Subcutaneous preadipocyte (primary cell): ENCODE data around the gene KCNE2. TPM values are rescaled to one million over a fixed set of nuclear protein-coding genes. Genes with fewer than 3 reads are reported as not detected.

Experiments used
- total RNA-seq: library from RNA; depleted of rRNA; stranded (reverse); fragments of >200 nt; gene quantifications from 2 replicates; pipeline ENCODE4 v1.2.3, GENCODE V29; 2012

Gene KCNE2, protein sequence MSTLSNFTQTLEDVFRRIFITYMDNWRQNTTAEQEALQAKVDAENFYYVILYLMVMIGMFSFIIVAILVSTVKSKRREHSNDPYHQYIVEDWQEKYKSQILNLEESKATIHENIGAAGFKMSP
- not detected in 2 replicates for total RNA-seq

DNA sequence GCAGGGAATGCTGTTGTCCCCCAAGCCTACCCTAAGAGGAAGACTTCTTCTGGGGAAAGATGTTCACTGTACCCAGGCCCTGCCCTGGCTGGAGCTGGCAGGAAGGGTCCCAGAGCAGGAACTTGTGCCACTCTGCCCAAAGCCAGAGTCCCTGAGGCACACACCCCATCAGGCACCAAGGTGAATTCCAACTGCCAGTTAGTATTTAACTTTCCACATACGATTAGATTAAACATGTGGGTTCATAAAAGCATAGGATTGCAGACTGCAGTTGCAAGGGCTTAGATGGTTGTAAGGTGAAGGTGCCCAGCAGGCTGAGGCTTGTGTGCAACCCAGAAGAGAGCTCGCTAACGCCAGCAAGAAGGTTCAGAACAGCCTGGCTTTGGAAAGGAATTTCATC lies at the start of gene KCNE2:
KCNE2 (plus strand) TSS at position 274 of the 400 bp plus-strand sequence. CDS start 6,473 bp downstream, outside the sequence.

DNA sequence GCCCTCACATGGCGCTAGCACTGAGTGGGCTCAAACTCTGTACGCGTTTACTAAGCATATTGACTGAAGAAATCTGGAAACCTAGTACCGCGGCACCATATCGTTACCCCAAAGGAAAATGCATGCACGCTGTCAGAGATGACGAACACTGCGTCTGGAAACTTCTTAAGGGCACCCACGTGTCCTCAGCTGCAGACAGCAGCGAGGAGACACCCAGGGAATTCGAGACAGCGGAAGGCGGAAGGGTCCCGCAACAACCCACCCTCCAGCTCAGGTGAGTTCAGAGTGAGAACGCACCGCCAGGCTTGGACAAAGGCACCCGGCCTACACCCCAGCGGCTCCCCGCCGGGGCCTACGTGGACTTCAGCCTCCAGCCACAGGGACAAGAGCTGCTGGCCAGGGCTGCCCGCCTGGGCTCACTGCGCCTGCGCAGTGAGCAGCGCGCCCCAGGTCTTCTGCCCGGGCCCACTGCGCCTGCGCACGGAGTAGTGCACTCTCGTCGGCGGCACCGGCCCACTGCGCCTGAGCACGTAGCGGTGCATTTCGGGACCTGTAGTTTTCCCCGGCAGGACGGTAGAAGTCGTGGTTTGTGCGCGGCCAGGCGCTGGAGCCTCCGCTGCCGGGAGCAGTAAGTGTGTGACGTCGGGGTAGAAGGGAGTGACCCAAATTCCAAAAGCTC lies 11.3 kb downstream of the KCNE2 start, which contains the start of gene SMIM11:
SMIM11 (plus strand) TSS at position 568 of the 679 bp plus-strand sequence. CDS start 3,998 bp downstream, outside the sequence.

Other genes with a start within 250 kb of the KCNE2 start
- 12.3 and 15.1 TPM in 2 replicates for gene SMIM11, start 11.5 kb downstream of the KCNE2 start, total RNA-seq
- not detected in 2 replicates for gene SMIM34, start 59.9 kb downstream of the KCNE2 start, total RNA-seq
- under 0.01 and 0.59 TPM in 2 replicates for gene KCNE1, start 148.2 kb downstream of the KCNE2 start, total RNA-seq